Measurements from ENCODE around the gene CRLF2. TPM values are rescaled to one million over a fixed set of nuclear protein-coding genes. Genes with fewer than 3 reads are reported as not detected.
"Not testable (repeated sequence)": the region's sequence is repeated elsewhere in the genome, so short reads cannot be mapped to it uniquely, and the experiment has no call there.

Gene CRLF2, protein sequence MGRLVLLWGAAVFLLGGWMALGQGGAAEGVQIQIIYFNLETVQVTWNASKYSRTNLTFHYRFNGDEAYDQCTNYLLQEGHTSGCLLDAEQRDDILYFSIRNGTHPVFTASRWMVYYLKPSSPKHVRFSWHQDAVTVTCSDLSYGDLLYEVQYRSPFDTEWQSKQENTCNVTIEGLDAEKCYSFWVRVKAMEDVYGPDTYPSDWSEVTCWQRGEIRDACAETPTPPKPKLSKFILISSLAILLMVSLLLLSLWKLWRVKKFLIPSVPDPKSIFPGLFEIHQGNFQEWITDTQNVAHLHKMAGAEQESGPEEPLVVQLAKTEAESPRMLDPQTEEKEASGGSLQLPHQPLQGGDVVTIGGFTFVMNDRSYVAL
- polyA plus RNA-seq (ENCODE audit: insufficient read length in 12 of 12): under 1 TPM in 1 of 12 donors, not detected in 11; 0.14 TPM
- long read RNA-seq, donor 1: 0 reads
- long read RNA-seq, donor 2: 0 reads
- long read RNA-seq, donor 3: 0 reads
- long read RNA-seq, donor 4: 0 reads
- long read RNA-seq, donor 5, partial matches to known transcripts: 126 of 135 reads
- long read RNA-seq, donor 5, other reads (novel, unspliced or antisense): 9 of 135 reads
- long read RNA-seq, donor 6: 0 reads
- long read RNA-seq, donor 7: 0 reads
- long read RNA-seq, donor 8: 0 reads
- long read RNA-seq, donor 9: 0 reads
- long read RNA-seq, donor 10: 0 reads
- long read RNA-seq, donor 11: 0 reads

DNA sequence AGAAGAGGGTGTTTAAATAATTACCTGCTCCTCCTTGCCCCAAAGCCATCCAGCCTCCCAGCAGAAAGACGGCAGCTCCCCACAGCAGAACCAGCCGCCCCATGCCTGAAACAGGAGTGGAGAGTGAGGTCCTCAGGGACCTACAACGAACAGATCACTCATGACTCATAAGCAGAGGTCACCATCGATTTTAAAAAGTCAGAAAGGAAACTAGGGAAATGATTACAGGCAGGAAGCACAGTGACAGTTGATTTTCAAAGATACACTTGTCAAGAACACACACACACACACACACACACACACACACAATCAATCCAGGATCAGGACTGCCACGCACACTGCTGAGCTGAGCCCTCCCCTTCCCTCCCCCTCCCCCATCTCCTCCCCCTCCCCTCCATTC, at the start of gene CRLF2:
TSS of gene CRLF2 (minus strand) at position 118 of the 400 bp plus-strand sequence. CDS start at position 103, 15 bp downstream.
- DNase-seq: no peak

DNA sequence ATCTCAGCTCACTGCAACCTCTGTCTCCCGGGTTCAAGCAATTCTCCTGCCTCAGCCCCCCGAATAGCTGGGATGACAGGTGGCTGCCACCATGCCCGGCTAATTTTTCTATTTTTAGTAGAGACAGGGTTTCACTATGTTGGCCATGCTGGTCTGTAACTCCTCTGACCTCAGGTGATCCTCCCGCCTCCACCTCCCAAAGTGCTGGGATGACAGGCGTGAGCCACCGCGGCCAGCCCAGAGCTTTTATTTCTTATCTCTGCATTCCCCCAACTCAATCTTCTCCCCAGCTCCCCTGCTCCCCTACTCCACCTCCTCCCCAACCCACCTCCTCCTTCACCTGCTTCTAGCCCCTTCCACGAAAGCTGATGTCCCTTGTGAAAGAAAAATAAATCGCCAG, 49.3 kb upstream of the CRLF2 start:
- DNase-seq: not testable (repeated sequence)

DNA sequence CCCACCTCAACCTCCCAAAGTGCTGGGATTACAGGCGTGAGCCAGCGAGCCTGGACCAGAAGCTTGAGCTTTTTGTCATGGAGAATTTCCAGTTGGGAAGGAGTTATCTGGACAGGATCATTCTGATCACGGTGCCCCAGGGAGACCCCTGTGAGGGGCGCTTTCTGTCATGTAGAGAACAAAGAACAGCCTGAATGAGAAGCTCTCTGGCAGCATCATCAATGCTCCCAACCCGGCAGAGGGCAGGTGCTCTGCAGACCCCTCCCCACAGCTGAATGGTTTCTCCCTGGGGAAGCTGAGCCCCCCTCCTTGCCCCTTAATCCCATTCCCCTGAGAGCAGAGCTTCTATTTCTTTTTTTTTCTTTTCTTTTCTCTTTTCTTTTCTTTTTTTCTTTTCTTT, 48.8 kb upstream of the CRLF2 start:
- no peak for DNase-seq

DNA sequence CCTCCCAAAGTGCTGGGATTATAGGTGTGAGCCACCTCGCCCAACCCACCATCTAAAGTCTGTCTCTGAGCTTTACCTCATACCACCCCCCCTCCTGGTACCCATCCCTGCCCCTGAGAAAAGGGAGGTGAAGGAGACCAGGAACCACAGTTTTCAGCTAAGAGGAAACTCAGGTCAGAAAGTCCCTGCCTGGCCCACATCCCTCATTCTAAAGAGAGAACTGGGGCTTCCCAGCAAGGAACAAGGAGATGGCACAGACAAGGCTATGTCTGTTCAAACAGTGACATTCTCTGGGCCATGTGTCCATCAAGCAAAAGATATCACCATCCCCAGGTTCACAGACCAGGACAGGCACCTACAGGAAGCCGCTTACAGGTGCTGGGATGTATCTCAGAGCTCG, 40.4 kb upstream of the CRLF2 start:
- DNase-seq: no peak

DNA sequence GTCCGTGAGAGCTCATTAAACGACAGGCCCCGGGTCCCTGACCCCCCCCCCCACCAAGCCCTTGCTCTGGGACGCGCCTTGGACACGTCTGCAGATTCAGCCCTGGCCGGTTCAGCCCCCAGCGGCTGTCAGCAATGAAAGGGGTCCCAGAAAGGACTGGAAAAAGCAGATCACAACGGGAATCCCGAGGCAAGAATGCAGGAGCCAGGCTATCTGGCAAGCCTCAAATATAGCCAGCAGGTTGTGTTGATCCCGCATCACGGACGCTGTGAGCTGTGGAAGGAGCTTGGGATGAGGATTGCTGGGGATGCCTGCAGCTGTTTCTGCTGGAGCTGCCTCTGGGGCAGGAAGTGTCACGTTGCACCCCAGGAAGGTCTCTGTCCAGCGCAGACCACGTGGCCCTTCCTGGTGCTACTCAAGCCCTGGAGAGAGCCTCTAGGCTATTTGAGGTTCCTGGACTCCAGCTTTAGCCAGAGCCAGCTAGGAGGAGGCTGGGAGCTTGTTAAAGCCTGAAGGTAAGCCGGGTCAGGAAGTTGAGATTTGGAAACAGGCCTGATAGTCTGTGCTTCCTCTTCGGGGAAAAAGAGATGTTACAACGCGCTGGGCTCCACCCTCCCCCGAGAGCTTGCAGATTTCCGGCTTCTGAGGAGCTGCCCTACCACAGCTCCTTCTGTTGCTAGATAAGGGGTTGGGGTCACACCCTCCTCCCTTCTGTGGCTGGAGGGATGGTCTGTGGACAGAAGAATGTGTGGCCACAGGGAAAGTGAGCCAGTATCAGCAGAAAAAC, 36.8 kb upstream of the CRLF2 start:
- DNase-seq: peak; percentile 48

DNA sequence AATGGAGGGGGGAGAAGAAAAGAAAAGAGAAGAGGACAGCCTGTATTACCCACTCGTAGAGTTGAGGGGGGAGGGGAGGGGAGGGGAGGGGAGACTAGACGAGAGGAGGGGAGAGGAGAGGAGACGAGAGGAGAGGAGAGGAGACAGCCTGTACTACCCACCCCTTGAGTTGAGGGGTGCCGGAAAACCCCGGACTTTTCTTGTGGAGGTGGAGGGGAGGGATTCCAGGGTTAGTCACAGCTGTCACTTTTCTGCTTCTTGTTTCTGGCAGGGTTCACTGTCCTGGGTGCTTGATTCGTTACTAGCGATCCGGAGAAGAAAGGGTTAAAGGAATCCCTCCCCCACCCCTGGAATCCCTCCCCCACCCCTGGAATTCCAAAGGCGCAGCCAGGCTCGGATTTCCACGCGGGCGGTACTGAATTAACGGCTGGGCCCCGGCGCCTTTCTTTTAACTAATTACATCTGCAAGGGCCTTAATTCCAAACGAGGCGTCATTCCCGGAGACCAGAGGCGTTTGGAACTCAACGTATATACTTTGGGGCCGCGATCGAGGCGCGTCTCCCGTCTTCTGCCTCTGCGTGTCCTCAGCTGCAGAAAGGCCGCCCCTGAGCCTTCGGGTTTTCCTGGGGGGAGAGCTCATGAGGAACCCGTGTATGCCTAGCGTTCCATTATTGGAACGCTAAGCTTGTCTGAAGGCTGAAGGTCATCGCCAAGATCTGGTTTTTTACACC, 36.0 kb upstream of the CRLF2 start:
- DNase-seq: peak; percentile 25

DNA sequence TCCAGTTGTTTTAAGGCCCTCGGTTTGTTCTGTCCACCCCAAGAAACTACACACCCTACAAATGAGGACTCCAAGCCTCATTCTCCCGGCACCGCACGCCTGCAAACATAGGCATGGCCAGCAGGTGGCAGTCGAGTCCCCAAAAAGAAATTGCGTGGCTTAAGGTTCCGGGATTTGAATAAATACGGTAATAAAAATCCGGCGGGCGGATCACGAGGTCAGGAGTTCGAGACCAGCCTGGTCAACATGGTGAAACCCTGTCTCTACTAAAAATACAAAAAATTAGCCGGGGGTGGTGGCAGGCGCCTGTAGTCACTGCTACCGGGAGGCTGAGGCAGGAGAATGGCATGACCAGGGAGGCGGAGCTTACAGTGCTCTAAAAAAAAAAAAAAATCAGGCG, 34.4 kb upstream of the CRLF2 start:
- DNase-seq: peak; percentile 65

DNA sequence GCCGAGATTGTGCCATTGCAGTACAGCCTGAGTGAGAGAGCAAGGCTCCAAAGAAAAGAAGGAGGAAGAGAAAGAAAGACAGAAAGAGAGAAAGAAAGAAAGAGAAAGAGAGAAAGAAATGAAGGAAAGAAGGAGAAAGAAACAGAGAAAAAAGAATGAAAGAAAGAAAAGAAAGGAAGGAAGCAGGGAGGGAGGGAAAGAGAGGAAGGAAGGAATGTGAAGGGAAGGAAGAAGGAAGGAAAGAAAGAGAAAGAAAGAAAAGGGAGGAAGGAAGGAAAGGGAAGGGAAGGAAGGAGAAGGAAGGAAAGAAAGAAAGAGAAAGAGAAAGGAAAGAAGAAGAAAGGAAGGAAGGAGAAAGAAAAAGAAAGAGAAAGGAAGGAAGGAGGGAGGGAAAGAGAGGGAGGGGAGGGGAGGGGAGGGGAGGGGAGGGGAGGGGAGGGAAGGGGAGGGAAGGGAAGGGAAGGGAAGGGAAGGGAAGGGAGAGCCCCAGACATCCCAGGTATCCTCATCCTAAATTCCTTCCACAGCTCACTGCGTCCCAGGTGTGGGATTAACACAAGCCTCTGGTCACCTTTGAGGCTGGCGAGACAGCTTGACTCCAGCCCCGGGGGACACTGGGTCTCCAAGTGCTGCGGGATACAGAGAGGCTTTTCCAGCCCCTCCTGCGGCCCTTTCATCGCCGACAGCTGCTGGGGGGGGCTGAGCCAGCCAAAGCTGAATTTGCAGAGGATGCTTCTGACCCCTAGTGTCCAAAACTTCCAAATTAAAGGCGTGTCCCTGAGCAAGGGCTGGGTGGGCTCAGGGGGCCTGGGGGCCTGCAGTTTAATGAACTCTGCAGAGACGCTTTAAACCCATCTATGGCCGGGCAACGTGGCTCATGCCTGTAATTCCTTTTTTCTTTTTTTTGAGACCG, 32.0 kb upstream of the CRLF2 start:
- DNase-seq: no peak

DNA sequence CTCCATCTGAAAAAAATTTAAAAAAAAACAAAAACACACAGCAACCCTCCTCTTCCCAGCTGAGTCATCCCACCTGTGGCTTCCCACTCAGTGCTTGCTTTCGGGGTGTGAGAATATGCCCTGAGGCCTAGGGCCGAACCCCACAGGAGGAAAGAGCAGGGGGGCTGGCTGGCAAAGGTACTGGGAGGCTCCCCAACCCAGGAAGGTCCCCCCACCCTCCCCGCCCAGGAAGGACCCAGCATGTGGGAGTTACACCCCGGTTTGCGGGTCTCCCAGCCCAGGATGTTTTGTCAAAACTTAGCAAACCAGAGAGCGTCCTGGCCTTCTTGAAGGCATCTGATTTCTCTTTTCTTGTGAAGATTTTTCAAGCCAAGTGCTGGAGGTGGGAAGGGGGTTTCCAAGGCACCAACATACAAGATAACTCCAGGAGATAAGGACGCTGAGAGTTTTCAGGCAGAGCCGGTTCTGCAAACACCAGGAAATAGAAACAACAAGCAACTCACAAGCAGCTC, 30.5 kb upstream of the CRLF2 start:
- DNase-seq: no peak

DNA sequence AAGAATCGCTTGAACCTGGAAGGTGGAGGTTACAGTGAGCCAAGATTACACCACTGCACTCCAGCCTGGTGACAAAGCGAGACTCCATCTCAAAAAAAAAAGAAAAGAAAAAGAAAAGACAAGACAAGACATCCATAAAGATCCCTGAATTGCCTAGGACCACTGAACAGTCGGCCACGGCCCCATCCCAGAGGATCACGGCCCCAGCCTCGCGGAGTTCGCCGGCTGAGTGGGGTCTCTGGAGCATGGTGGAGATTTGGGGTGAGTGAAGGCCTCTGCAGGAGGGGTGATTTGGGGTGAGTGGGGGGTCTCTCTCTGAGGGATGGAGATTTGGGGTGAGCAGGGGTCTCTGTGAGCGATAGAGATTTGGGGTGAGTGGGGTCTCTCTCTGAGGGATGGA, 28.1 kb upstream of the CRLF2 start:
- DNase-seq: not testable (repeated sequence)

DNA sequence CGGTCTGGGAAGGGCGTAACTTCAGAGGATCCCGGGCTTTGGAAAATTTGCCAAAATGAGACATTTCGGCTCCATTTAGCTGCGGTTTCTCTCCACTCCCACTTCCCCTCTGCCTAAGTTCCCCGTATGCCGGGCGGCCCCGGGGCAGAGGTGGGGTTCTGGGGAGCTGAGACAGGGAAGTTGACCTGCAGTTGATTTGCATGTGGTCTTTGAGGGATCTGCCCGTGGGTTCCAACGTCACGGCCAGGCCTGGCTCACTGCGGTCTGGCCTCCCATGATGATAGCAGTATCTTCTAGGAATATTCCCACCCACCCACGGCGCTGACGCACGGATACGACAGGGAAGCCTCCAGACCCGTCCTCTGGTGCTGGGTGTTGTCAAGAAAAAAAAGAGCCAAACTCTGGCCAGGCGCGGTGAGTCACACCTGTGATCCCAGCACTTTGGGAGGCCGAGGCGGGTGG, 27.3 kb upstream of the CRLF2 start:
- DNase-seq: peak; percentile 28

DNA sequence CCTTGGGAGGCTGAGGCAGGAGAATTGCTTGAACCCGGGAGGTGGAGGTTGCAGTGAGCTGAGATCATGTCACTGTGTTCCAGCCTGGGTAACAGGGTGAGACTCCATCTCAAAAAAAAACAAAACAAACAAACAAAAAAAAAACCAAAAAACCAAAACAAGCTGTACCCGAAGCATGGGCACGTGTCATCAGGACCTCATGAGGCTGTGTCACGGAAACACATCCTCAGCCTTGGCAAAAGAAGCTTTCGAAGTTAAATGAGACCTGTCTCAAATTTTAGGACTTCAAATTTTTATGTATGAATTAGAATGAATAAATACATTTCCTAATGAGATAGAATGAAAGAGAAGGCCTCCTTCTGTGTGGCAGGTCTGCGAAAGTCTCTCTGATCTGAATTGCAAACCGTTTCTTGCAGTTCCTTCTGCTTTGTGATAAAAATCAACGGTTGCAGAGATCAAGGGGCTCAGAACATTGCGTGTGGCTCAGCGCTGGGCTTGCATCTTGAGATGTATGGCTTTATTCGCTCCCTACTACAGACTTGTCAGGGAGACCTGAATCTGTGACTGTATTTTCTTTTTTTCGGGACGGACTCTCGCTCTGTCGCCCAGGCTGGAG, 19.5 kb upstream of the CRLF2 start:
- no peak for DNase-seq

DNA sequence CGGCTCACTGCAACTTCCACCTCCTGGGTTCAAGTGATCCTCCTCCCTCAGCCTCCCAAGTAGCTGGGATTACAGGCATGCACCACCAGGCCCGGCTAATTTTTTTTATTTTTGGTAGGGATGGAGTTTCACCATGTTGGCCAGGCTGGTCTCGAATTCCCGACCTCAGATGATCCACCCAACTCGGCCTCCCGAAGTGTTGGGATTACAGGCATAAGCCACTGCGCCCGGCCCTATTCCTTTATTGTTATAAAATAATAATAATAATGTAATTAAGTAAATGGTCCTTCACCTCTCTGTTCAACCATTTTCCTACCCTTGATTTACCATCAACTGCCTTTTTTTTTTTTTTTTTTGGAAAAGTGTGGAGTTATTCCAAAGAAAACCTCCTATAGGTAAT, 15.7 kb upstream of the CRLF2 start:
- not testable (repeated sequence) for DNase-seq

DNA sequence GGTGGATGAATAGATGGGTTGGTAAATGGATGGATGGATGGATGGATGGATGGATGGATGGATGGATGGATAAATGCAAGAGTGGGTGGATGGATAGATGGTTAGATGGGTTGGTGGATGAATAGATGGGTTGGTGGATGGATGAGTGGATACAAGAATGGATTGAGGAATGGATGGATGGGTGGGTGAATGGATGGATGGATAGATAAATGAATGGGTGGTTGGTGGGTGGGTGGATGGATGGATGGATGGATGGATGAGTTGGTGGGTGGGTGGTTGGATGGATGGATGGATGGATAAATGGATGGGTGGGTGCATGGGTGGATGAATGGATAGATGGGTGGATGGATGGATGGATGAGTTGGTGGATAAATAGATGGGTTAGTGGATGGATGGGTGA, 13.8 kb upstream of the CRLF2 start:
- DNase-seq: no peak

DNA sequence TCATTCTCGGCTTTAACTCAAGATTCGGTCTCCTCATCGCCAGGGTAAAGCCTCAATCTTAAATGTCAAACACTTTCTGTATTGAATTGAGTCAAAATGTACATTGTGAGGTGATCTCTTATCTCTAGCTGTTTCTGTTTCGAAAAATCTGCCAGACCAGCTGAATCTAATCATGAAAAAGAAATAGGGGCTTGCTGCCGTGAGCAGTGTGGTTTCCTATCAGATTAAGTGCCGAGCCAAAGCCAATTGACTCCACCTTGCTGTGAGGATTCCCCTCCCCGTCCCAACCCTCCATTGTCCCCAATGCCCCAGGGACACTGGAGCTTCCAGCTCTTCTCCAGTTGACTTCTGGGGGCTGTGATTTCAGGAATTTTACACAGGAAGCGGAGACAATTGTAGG, 12.5 kb upstream of the CRLF2 start:
- no peak for DNase-seq

DNA sequence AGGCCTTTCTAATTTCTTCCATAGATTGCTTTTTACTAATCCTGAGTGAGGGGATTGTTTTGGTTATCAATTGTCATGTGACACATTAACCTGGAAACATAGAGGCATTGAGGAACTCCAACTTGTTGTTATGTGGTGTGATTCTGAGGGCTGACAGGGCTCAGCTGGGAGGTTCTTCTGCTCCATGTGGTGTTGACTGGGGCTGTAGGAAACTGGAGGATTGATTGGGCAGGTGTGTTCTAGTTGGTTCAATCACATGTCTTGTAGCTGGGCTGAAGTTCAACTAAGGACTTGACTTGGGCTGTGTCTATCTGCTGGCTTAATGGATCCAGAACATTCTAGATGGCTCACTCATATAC, 10.8 kb upstream of the CRLF2 start:
- DNase-seq: no peak

DNA sequence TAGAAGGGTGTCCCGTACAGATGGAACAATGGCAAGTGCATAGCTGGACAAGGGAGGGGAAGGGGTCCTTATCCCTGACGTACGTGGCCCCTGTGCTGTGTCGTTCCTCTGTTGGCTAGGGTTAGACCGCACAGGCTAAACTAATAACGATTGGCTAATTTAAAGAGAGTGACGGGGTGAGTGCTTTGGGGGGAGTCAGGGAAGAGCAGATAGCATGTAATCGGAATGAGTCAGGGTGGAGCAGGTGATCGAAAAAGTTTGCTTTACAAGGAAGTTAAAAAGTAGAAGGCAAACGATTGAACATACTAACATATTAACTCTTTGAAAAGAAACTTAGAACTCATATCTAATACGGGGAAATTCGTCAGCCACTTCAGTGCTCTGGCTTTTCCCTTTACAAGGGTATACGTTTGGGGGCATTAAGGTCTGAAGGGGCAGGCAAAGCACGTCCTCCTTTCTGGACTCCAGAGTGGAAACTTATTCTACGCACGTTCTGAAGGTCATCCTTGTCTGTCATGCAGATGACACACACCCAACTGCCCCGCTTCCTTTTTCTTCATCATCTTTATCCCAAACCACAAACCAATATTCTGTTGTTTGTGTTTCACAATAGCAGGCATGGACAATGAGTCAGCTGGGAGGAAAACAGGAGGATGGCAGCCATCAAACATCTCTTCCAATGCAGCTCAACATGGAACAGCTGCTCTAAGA, 10.2 kb upstream of the CRLF2 start:
- DNase-seq: no peak

DNA sequence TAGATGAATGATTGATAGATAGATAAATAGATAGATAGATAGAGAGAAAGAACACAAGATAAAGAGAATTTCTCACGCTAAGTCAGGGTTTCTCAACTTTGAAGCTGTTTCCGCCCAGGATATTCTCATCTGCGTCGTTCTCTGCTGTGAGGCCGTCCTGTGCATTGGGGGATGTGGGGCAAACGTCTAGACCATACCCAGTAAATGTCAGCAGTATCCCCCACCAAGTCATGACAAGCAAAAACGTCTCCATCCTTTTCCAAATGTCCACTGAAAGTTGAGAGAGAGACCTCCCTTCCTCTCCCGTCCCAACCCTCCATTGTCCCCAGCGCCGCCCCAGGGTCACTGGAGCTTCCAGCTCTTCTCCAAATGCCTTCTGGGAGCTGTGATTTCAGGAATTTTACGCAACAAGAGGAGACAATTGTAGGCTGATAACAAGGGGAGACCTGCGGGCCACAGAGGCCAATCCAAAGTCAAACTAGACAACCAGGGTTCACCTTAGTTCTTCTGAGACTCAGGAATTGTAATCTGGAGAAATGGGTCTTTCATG, 8.9 kb upstream of the CRLF2 start:
- DNase-seq: no peak

DNA sequence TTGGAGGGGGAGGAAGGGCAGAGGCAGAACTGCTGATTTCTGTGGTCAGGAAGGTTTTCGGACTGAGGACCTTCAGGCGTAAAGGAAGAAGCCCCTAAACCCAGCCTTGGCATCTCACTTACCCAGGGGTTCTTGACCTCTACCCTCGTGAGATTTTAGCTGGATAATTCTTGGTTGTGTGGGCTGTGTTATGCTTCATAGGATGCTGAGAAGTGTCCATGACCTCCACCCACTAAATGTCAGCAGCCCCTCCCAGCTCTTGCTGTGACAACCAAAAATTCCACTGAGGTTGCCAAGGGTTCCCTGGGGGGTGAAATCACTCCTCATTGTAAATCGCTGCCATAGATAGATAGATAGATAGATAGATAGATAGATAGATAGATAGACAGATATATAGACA, 5.8 kb upstream of the CRLF2 start:
- no peak for DNase-seq

Data from muscle of arm (tissue), 14 donors.